NOMO-1 (cell line): ENCODE results near the gene DNAH6.

Experiments used
- DNase-seq, 2 experiments: peaks; one replicate each; lab custom pipeline; 2025; ENCODE audit not compliant: unreplicated experiment in 2 of 2; lab: John Stamatoyannopoulos, UW

The DNAH6 gene

DNA sequence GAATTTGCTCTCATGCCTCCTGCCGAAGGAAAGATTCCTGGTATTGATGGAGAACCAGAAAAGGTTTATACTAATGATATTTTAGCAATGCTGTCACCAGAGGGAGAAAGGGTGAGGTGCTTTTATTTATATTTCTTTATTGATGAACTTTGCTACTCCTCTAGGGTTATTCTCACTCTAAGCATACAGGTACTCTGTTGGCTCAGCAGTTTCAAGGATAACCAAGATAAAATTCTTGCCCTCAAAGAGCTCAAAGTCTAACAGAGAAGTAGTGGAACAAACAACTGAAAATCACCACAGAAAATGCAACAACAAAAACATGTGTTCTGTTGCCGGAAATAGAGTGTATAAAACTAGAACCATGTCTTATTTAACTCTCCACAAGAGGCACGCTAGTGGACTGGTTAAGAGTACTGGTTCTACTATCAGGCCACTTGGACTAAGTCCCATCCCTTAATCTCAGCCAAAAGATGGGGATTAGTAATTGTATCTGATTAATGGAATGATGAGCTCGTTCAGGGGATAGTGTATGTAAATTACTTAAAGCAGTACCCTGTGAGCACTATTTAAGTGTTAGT is 103.6 kb downstream of the DNAH6 start:
- no peak for DNase-seq

DNA sequence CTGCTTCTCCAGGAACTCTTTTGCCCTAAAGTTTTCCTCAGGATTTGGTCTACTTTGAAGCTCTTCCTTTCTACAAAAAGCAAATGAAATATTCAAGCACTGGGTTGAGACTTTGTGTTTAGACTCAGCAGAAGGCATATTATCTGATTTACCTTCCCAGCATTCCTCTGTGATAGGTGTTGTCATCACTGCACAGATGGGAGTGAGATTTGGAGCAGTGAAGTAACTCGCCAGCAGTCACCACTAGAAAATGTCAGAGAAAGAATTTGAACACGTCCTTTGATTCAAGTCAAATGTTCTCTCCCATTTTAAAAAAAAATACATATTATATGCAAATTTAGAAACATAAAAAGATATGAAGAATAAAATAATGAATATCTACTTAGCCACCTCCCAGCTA is 112.2 kb downstream of the DNAH6 start:
- DNase-seq, result no peak

DNA sequence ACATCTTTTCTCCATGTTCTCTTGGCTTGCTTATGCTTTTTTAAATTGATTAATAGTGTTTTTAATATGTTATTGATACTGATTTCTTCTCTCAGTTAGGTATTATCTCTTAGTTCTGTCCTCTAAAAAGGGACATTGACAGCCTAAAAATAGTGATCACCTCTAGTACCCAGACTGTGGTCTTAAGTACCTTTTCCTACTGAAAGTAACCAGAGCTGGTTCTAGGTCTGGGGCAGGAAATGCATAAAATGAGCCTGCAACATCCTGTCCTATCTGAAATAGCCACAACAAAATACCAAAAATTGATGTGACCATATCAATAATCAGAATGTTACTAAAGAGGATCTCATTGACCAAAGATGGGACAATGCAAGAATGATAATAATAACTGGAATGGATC is 113.3 kb downstream of the DNAH6 start:
- no peak for DNase-seq

DNA sequence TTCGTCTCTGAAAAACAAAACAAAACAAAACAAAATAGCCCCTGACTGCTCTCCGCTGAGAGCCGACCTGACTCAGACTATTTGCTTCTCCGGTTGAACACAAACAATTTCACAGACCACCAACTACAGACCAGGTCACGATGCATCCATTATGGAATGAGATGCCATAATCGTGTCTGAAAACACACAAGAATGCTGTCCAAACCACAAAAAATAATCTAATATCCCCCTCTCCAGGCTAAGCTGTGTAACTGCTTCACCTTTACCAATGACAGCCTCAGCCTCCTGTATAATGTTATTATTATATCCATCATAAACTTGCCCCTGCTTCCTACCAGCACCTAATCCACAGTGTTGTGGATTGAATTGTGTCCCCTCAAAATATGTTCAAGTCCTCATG is 114.7 kb downstream of the DNAH6 start:
- peak in 1 of 2 experiments; percentile 4 for DNase-seq

DNA sequence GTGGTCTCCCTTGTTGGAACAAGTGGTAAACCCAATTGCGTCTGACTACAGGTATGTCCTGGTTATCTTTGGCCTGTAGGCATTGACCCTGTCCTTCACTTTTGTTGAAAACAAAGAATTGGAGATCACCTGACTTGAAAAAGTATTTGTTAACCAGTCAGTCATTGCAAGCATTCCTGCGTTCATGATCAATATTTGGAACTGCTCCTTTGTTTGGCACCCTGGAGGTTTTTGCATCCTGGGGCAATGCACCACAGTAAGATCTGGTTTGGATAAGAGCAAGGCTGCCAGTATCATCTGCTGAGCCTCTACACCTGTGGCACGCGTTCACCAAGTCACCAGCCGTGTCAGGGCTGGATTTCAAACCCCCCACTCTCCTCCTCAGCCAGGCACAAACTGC is 115.7 kb downstream of the DNAH6 start:
- DNase-seq, result no peak

DNA sequence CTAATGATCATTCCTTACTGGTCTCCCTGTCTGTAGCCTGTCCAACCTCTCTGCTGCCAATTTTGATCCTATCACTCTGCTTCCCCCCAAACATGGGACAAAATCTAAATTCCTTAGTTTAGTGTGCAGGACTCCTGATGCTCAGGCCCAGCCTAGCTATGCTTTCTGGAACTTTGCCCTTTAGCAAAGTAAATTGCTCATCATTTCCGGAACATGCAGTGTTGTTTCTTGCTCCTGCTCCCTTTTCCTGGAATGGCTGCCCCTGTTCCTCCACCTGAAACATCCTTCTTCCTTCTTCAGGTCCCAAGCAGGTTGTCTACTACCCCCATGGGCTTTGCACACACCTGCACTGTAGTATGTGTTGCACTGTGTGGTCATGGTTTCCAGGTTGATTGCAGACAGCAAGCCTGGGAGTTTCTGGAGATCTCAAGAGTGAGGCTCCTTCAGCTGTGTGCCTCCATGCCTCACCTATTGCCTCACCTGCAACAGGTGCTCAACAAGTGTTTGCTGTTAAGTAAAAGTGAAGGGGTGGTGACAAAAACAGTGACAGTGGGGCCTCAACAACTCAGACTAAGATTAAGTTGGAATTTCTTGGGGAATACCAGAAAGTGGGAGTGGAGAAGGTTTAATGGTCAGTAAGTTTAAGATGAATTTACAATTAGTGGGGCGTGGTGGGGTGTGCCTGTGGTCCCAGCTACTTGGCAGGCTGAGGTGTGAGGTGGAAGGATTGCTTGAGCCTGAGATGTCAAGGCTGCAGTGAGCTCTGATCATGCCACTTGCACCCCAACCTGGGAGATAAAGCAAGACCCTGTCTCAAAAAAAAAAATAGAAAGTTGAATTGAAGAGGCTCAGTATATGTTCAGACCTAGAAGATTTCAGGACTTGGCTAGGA is 120.0 kb downstream of the DNAH6 start:
- no peak for DNase-seq

DNA sequence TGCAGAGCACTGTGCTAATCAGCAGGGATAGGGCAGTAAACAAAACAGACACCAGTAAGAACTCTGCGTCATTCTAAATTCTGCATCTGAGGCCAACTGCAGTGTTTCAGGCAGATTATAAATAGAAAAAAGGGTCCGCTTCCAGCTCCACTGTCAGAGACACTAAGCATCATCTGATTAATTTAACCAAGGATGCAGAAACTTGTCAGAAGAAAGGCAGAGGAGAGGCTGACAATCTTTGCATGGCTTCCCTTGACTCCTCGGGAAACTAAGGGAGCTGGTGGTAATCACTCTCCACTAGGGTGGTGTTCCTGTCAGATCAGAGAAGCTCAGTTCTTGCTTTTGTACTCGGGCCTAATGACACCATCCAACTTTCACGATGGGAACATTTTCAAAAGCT is 123.5 kb downstream of the DNAH6 start:
- no peak for DNase-seq

DNA sequence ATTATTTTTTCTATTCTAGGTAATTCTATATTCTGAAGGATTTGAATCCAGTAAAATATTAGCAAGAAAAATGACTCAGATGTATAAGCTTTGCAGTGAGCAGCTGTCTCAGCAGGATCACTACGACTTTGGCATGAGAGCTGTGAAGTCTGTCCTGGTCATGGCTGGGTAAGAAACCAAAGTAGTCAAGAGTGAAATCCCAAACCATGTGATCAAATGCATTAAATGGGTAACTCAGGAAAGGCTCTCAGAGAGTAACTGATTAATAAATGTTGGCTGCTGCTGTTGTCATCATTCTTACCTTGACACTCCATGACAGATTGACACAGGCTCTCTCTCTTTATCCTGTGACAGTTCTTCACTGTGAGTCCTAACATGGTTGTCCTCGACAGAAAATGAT is 124.1 kb downstream of the DNAH6 start:
- no peak for DNase-seq

DNA sequence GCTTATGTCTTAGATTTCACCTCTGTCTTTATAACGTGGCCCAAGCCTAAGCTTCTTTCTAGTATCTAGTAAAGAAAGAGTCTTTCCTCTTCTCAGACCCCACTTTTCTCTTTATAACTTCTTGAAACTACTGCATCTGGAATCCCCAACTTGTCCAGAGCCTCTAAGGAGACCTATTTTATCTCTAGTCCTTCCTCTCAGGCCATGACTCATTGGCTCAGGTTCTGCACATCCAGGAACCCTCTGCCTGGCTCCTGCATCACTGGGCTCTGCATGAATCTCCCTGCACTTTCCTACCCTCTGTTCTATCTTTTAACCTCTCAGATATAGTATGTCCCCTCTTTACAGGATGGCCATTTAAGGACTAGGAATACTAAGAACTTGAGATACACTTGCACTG is 124.7 kb downstream of the DNAH6 start:
- no peak for DNase-seq

DNA sequence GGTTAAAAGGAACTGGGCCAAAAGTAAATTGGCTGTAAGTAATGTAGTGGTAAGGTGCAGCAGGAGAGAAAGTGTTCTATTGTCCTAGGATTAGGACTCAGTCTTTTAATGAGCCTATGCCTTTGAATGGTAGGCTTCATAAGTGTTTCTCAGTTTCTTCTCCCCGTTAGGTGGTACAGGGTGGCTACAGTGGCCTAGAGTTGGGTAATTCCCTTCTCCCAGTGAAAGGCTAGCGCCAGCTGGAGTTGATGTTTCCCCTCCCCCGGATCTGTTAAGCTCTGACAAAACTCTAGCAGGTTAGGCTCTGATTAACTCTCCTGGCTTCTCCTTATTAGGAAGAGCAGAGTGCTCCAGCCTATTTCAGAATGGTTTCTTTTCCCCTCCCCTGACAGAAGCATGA is 127.7 kb downstream of the DNAH6 start:
- DNase-seq, result no peak

DNA sequence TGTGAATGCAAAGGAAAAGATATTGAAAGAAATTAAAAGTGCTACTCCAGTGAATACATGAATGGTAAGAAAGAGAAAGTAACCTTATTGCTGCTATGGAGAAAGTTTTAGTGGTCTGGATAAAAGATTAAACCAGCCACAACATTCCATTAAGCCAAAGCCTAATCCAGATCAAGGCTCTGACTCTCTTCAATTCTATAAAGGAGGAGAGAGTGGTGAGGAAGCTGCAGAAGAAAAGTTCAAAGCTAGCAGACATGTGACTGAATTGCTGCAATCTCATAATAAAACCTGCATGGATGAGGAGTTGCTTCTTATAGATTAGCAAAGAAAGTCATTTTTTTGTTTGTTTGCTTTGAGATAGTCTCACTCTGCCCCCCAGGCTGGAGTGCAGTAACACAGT is 130.2 kb downstream of the DNAH6 start:
- no peak for DNase-seq

DNA sequence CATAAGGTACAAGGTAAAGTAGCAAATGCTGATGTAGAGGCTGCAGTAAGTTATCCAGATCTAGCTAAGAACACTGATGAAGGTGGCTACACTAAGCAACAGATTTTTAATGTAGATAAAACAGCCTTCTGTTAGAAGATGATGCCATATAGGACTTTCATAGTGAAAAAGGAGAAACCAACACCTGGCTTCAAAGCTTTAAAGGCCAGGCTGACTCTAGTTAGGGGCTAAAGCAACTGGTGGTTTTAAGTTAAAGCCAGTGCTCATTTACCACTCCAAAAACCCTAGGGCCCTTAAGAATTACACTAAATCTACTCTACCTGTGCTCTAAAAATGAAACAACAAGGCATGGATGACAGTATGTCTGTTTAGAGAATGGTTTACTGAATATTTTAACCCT is 131.0 kb downstream of the DNAH6 start:
- DNase-seq, result no peak

DNA sequence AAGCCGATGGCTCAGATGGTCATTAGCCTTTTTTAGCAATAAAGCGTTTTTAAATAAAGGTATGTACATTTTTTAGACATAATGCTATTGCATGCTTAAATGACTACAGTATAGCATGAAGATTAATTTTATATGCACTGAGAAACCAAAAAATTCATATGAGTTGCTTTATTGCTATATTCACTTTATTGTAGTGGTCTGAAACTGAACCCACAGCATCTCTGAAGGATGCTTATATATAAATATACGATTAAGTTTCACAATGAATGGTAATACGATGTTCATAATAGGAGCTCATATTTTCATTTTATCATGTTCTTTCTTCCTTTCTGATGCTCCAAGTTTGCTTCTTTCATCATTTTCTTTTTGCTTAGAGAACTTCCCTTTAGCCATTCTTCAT is 132.8 kb downstream of the DNAH6 start:
- no peak for DNase-seq

DNA sequence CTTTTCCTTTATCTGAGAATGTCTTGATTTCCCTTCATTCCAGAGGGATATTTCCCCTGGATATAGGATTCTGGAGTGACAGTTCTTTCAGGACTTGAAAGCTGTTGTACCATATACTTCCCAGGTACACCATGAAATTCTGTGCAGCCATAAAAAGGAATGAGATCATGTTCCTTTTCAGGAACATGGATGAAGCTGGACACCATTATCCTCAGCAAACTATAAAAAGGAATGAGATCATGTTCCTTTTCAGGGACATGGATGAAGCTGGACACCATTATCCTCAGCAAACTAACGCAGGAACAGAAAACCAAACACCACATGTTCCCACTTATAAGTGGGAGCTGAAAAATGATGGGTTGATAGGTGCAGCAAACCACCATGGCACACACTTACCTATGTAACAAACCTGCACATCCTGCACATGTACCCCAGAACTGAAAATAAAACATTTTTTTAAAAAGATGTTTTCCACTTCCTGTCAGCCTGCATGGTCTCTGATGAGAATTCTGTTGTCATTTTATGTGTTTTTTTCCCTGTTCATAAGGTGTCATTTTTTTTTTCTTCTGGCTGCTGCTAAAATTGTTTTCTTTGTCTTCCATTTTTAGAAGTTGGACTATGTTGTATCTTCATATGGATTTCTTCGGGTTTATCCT is 133.3 kb downstream of the DNAH6 start:
- no peak for DNase-seq

DNA sequence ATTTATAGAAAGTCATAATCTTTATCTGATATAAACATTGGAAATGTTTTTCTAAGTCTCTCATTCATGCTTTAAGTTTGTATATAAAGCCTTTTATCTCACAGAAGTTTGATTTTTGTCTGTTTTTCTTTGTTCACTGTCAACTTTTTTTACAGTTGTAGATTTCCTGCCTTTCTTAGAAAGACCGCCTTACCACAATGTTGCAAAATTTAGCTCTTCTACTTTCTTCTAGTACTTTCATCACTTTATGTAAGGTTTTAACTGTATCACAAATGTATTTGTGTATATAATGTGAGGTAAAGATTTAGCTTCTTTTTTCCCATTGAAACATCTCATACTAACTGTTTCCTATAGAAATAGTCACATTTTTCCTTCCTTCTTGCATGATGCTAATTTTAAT is 136.1 kb downstream of the DNAH6 start:
- DNase-seq, result peak; percentile 2 to 31

DNA sequence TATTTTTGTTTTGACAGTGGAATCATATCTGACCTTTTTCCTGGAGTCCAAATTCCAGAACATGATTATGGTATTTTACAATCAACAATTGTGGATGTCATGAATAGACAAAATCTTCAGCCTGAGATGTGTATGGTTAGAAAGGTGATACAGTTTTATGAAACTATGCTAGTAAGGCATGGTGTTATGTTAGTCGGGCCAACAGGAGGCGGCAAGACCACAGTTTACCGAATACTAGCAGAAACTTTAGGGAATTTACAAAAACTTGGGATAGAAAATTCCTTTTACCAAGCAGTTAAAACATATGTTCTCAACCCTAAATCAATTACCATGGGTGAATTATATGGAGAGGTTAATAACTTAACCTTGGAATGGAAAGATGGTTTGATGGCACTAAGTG is 137.0 kb downstream of the DNAH6 start:
- DNase-seq, result no peak

DNA sequence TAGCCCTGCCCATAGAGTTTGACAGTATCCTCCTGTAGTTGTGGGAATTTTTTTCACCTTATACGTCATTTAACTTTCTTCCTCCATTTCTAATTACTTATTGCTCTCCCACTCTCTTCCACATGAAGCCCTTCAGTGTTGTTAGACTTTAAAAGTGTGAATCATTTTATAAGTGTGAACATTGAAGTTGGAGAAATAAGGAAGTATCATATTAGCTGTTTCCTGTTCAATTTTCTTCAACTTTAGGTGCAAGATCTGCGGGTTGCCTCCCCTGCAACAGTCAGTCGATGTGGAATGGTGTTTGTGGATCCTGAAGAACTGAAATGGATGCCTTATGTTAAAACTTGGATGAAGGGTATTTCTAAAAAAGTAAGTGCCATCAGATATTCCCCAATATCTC is 138.1 kb downstream of the DNAH6 start:
- peak in 1 of 2 experiments; percentile 16 for DNase-seq

DNA sequence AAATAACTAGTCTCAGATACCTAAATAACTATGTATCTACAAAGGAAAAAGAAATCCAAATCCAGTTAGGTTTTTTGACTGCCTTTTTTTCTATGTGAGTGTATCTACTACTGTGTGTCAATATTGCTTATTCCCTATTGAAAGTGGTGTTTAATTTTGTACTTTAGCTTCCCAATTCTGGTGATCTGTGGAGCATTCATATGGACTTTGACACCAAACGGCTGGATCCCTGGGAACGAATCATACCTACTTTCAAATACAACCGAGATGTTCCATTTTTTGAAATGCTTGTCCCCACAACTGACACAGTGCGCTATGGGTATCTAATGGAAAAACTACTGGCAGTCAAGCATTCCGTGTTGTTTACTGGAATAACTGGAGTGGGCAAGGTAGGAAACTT is 152.8 kb downstream of the DNAH6 start:
- no peak for DNase-seq

DNA sequence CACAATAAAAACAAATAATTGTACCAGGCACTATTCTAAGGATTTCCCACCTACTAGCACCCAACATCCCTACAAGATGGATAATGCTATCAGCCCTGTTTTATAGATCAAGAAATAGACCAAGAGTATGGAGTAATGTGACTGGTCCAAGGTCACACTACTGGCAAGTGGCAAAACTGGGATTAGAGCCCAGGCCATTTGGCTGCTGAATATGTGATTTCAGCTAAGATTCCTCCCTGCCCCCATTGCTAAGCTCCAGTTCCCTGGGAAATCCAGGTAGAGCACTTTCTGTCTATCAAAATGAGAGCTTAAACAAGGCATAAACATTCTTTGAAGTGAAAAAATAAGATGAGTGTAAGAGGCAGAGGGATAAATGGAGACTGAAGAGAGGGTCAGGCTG is 157.8 kb downstream of the DNAH6 start:
- no peak for DNase-seq

DNA sequence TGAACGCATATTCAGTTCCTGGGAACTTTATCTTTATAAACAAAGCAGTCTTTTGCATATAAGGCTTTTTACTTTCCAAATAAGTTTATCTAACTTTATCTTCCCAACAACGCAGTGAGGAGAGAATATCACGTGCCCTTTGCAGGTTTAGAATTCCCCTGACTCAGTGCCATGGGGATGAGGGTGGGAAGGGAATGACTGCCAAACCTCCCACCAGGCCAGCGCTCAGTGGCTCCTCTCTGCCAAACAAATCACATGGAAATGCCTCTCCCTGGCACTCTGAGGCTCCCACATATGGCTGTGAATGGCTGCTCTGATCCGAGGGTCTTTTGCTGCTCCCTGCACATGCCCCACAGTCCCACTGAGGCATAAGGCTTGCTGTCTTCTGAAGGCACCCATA is 158.3 kb downstream of the DNAH6 start:
- no peak for DNase-seq

DNA sequence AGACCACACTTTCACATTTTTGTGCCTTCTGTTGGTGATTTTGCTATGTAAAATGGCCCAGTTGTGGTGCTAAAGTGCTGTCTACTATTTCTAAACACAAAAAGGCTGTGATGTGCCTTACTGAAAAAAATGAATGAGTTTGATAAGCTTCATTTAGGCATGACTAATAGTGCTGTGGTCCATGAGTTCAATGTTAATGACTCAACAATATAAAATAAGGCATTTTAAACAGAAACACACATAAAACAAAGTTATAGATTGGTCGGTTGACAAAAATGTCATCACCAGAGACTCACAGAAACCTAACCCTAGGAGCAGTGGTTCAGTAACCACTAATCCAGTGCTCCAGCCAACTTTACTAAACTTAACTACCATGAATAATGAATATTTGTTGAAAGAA is 160.0 kb downstream of the DNAH6 start:
- DNase-seq, result no peak

DNA sequence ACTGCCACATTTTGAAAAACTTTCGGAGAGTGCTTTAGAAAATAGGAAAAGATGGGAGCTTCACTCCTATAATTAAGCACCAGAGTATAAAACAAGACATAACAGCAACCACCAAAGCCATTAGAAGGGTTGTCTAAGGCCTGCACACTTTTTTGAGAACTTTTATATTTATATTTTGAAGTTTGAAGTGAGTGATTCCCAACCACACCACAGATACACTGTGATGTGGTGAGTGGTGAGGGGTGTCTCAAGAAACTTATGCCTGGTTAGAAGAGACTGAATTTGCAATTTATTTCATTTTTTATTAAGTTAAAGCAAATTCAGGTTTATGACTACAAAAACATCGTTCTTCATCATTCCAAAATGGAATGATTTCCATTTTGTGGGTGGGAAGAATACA is 161.9 kb downstream of the DNAH6 start:
- DNase-seq, result no peak
